ENCODE measurements around the gene RPUSD1. TPM values are rescaled to one million over a fixed set of nuclear protein-coding genes. Genes with fewer than 3 reads are reported as not detected.

The RPUSD1 gene
- total RNA-seq, 1 experiment from 2014 or later = 48.6 TPM

DNA sequence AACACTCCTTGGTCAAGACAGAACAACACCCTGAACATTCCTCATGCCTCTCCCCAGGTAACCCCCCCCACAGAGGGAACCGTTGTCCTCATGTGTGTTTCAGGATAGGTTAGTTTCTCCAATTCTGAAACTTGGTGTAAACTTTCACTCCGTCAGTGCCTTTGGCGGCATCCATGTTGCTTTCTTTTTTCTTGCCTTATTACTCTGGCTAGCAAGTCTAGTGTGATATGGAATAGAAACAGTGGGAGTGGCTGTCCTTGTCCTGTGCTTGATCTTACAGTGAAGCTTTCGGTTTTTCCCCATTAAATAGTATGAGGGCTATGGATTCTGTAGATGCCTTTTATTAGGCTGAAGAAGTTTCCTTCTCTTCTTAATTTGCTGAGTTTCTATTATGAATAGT, 48.0 kb upstream of the RPUSD1 start:
- no CpG with 5 or more reads among the region's 4 CpGs for WGBS (ENCODE audit: extremely low coverage, insufficient read length, low lambda C conversion rate)
- no peaks in the 10 kb centered on the region for H3K79me2 ChIP-seq (ENCODE audit: insufficient read depth, low read length)
- no peak overlapping the region for H3T11ph ChIP-seq (ENCODE audit: low read length)
- no peak overlapping the region for H2BK5ac ChIP-seq (ENCODE audit: insufficient read length, low read length)
- Mint-ChIP-seq H3K9me3 (peaks cover 23 to 24% of the 10 kb centered on the region in 2 experiments), H3K4me1 (no peaks in the 10 kb centered on the region), H3K4me3 (no peak overlapping the region), H3K27me3 (ENCODE audit: low read depth) (peaks cover 27% of the 10 kb centered on the region), H3K36me3 (ENCODE audit: insufficient read depth in 1 of 3, low read depth in 3 of 3) (peaks cover 0 to 13% (median 4%) of the 10 kb centered on the region in 3 experiments; a peak in 5 of 7 replicates), H3K27ac (no peak overlapping the region)
- H3K27me3 ChIP-seq (ENCODE audit: insufficient read depth, low read length) = no peaks in the 10 kb centered on the region
- no peak overlapping the region for H2AFZ ChIP-seq (ENCODE audit: low read length)
- no peak overlapping the region for H3K14ac ChIP-seq (ENCODE audit: insufficient read depth, low read length)
- no peak overlapping the region for H4K91ac ChIP-seq (ENCODE audit: insufficient read length, low read depth, low read length)
- TF ChIP-seq, protein P1, sequence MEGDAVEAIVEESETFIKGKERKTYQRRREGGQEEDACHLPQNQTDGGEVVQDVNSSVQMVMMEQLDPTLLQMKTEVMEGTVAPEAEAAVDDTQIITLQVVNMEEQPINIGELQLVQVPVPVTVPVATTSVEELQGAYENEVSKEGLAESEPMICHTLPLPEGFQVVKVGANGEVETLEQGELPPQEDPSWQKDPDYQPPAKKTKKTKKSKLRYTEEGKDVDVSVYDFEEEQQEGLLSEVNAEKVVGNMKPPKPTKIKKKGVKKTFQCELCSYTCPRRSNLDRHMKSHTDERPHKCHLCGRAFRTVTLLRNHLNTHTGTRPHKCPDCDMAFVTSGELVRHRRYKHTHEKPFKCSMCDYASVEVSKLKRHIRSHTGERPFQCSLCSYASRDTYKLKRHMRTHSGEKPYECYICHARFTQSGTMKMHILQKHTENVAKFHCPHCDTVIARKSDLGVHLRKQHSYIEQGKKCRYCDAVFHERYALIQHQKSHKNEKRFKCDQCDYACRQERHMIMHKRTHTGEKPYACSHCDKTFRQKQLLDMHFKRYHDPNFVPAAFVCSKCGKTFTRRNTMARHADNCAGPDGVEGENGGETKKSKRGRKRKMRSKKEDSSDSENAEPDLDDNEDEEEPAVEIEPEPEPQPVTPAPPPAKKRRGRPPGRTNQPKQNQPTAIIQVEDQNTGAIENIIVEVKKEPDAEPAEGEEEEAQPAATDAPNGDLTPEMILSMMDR (conservative IDR thresholded peaks at IDR 0.05) = no peak
- H3K79me1 ChIP-seq (ENCODE audit: insufficient read depth, low read depth, low read length, poor library complexity, severe bottlenecking) = no peaks in the 10 kb centered on the region
- no peak overlapping the region for H3K23ac ChIP-seq (ENCODE audit: insufficient read length, low read depth, low read length)
- no peak overlapping the region for H3K27ac ChIP-seq (ENCODE audit: insufficient read length, low read depth, low read length)
- no peaks in the 10 kb centered on the region for H3K4me1 ChIP-seq (ENCODE audit: insufficient read depth, low read length)
- H3K4me2 ChIP-seq (ENCODE audit: insufficient read depth, insufficient read length, low read length) = no peak overlapping the region
- H2BK20ac ChIP-seq (ENCODE audit: low read depth, low read length, poor library complexity, severe bottlenecking) = no peak overlapping the region
- no peak overlapping the region for H2BK15ac ChIP-seq (ENCODE audit: low read depth, low read length)
- H3K56ac ChIP-seq (ENCODE audit: insufficient read length, low read depth, low read length) = no peak overlapping the region
- H2BK120ac ChIP-seq (ENCODE audit: low read depth, low read length, poor library complexity, severe bottlenecking) = no peak overlapping the region
- H2BK12ac ChIP-seq (ENCODE audit: insufficient read length, low read depth, low read length) = no peak overlapping the region
- no peak overlapping the region for H2AK5ac ChIP-seq (ENCODE audit: insufficient read length, low read length)
- no peak overlapping the region for H3K9ac ChIP-seq (ENCODE audit: extremely low read depth, insufficient read length, low read length)
- no peaks in the 10 kb centered on the region for H4K20me1 ChIP-seq (ENCODE audit: control insufficient read depth, insufficient read depth, insufficient read length)
- no peak overlapping the region for H4K5ac ChIP-seq (ENCODE audit: insufficient read length, low read depth, low read length)
- no peaks in the 10 kb centered on the region for H3K9me3 ChIP-seq (ENCODE audit: control insufficient read depth, low read depth, low read length)
- H4K8ac ChIP-seq (replicated peaks; ENCODE audit: insufficient read length, low read depth, low read length) = no peak overlapping the region
- H3K4ac ChIP-seq (ENCODE audit: low read depth, low read length) = no peak overlapping the region
- DNase-seq = no peak
- no peaks in the 10 kb centered on the region for H3K23me2 ChIP-seq (ENCODE audit: insufficient read length, low read depth, low read length, poor library complexity, severe bottlenecking)
- no peak overlapping the region for H3K18ac ChIP-seq (ENCODE audit: insufficient read length, low read depth, low read length)

All from H9 (cell line).